ENCODE measurements around the gene AP4S1. TPM values are rescaled to one million over a fixed set of nuclear protein-coding genes. Genes with fewer than 3 reads are reported as not detected.

AP4S1 gene
- total and polyA plus RNA-seq, 2 of the 8 experiments (the other 6 are each of a cell fraction or from before 2014, with no cell fraction given) = 2.8 to 9.9 TPM

GRCh38 chr14:31022386-31022785 is 3.1 kb upstream of the AP4S1 start (continued):
- TF ChIP-seq MAFK (IDR thresholded peaks at IDR 0.05; ENCODE audit: low read depth, low read length) (no peak), CREB1 (IDR thresholded peaks at IDR 0.05) (no peak)
